Tracheal epithelial cell (primary cell): ENCODE measurements around the gene THBS4. TPM values are rescaled to one million over a fixed set of nuclear protein-coding genes. Genes with fewer than 3 reads are reported as not detected.

Source experiments
- total RNA-seq: library from RNA; depleted of rRNA; stranded (reverse); fragments of >200 nt; gene quantifications from 2 replicates; pipeline ENCODE4 v1.2.1, GENCODE V29; 2014

The THBS4 gene
- 0.24 and 1.3 TPM in 2 replicates for total RNA-seq

GRCh38 chr5:80034962-80035821 is at the start of gene THBS4:
Gene THBS4, plus strand, starts transcription at chr5:80035348. Its CDS starts 190 bp downstream, at chr5:80035538.

GRCh38 chr5:79990598-79991507 is 44.3 kb upstream of the THBS4 start, which contains the start of gene MTX3:
Gene MTX3, minus strand, starts transcription at chr5:79991262. Its CDS starts 24 bp downstream, at chr5:79991238.

Other genes with a start within 250 kb of the THBS4 start
- 12.3 and 23.0 TPM in 2 replicates for gene MTX3, start 44.1 kb upstream of the THBS4 start, total RNA-seq
- 28.7 and 33.7 TPM in 2 replicates for gene SERINC5, start 220.7 kb downstream of the THBS4 start, total RNA-seq